HUDEP-2 (cell line): ENCODE measurements around the gene CLCN1.
"Not testable (repeated sequence)": the region's sequence is repeated elsewhere in the genome, so short reads cannot be mapped to it uniquely, and the experiment has no call there.

ENCODE experiments used
- DNase-seq, 76 experiments: peaks; one replicate each; lab custom pipeline; 2025; ENCODE audit not compliant: unreplicated experiment in 76 of 76; lab: John Stamatoyannopoulos, UW

Gene CLCN1

GRCh38 chr7:143315776-143316175, at the start of gene CLCN1:
CLCN1 (plus strand) TSS chr7:143316111; CDS start chr7:143316213, 102 bp downstream.
- no peak for DNase-seq

GRCh38 chr7:143269251-143269650, 46.7 kb upstream of the CLCN1 start:
- DNase-seq: no peak

GRCh38 chr7:143271240-143271639, 44.7 kb upstream of the CLCN1 start:
- DNase-seq: no peak

GRCh38 chr7:143272871-143273270, 43.0 kb upstream of the CLCN1 start:
- DNase-seq: no peak

GRCh38 chr7:143279186-143280098, 36.5 kb upstream of the CLCN1 start:
- DNase-seq: no peak

- no peak for DNase-seq
Observed at GRCh38 chr7:143280160-143280559, 35.8 kb upstream of the CLCN1 start.

- no peak for DNase-seq
Observed at GRCh38 chr7:143280566-143280965, 35.3 kb upstream of the CLCN1 start.

- DNase-seq: no peak
Observed at GRCh38 chr7:143281529-143281928, 34.4 kb upstream of the CLCN1 start.

- DNase-seq: no peak
Observed at GRCh38 chr7:143282124-143282523, 33.8 kb upstream of the CLCN1 start.

- DNase-seq: no peak
Observed at GRCh38 chr7:143283381-143283780, 32.5 kb upstream of the CLCN1 start.

GRCh38 chr7:143284591-143285469, 31.1 kb upstream of the CLCN1 start, which contains the start of gene TMEM139:
TMEM139 (plus strand) TSS chr7:143284958; CDS start chr7:143285958, 1,000 bp downstream.
- DNase-seq: no peak

- DNase-seq: no peak
Observed at GRCh38 chr7:143285470-143285778, 30.5 kb upstream of the CLCN1 start.

GRCh38 chr7:143285806-143286521, 29.9 kb upstream of the CLCN1 start:
- no peak for DNase-seq

- DNase-seq: no peak
Observed at GRCh38 chr7:143286522-143286890, 29.4 kb upstream of the CLCN1 start.

- no peak for DNase-seq
Observed at GRCh38 chr7:143287339-143287934, 28.5 kb upstream of the CLCN1 start.

- DNase-seq: peak in 75 of 76 experiments; percentile 51 to 99 (median 96)
Observed at GRCh38 chr7:143287935-143288826, 27.7 kb upstream of the CLCN1 start, which contains the start of gene CASP2. CASP2 (plus strand) TSS chr7:143288351; CDS start chr7:143288456, 105 bp downstream.

GRCh38 chr7:143288836-143289235, 27.1 kb upstream of the CLCN1 start:
- peak in 2 of 76 experiments; percentile 20 to 23 for DNase-seq

- no peak for DNase-seq
Observed at GRCh38 chr7:143289421-143289820, 26.5 kb upstream of the CLCN1 start.

GRCh38 chr7:143289888-143290287, 26.0 kb upstream of the CLCN1 start:
- not testable (repeated sequence) for DNase-seq
